ENCODE measurements around the gene FBXL4.

DNA sequence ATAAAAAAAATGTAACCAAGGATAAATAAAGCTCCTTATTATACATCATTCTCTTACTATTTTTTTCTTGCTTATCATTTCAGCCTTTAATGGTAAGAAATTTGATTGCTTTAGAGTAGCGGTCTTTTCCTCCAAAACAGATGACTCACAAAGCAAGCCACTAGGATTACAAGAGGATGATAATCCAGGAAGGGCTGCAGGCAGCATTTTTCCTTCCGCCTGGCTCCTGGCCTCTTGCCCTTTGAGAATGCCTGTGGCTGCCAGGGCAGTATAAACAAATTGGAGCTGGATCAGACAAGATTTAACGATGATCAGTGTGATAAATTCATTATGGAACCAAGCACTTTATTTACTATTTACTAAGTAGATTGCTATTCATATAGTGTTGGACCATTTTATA is 9.7 kb upstream of the FBXL4 start:
- TF ChIP-seq EZH2phosphoT487 (IDR thresholded peaks at IDR 0.05; ENCODE audit: borderline replicate concordance, low read depth, low read length): no peak
- TF ChIP-seq, protein P1, sequence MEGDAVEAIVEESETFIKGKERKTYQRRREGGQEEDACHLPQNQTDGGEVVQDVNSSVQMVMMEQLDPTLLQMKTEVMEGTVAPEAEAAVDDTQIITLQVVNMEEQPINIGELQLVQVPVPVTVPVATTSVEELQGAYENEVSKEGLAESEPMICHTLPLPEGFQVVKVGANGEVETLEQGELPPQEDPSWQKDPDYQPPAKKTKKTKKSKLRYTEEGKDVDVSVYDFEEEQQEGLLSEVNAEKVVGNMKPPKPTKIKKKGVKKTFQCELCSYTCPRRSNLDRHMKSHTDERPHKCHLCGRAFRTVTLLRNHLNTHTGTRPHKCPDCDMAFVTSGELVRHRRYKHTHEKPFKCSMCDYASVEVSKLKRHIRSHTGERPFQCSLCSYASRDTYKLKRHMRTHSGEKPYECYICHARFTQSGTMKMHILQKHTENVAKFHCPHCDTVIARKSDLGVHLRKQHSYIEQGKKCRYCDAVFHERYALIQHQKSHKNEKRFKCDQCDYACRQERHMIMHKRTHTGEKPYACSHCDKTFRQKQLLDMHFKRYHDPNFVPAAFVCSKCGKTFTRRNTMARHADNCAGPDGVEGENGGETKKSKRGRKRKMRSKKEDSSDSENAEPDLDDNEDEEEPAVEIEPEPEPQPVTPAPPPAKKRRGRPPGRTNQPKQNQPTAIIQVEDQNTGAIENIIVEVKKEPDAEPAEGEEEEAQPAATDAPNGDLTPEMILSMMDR (conservative IDR thresholded peaks at IDR 0.05; ENCODE audit: low read length): no peak
